PC-9 (cell line): ENCODE results near the gene FAIM2. TPM values are rescaled to one million over a fixed set of nuclear protein-coding genes. Genes with fewer than 3 reads are reported as not detected.

ENCODE experiments used
- BruUV-seq: library from RNA; stranded (reverse); fragments of 400-500 nt; replicated peaks from 2 replicates; lab custom pipeline; 2021; lab: Mats Ljungman, UMichigan
- CTCF ChIA-PET: fragments of 300-600 bp; sonication (Branson Sonifier 250); formaldehyde crosslinking; loops from one replicate; lab custom pipeline; 2022; ENCODE audit warnings: antibody characterized with exemption; lab: Charles Lee
- POLR2A ChIA-PET: fragments of 300-600 bp; sonication (Branson Sonifier 250); formaldehyde crosslinking; loops from one replicate; lab custom pipeline; 2022; ENCODE audit warnings: antibody characterized with exemption; ENCODE audit not compliant: unreplicated experiment; lab: Charles Lee
- DNase-seq, 2 experiments: peaks; one replicate each; pipeline versions ENCODE4 v3.0.0 to v3.0.0-alpha.2; 2015 to 2022; ENCODE audit warnings: mixed read lengths in 1 of 2
- H2AFZ ChIP-seq: fragments of 200-600 bp; sonication (generic); 2 replicates; pipeline ENCODE4 v1.8.1; 2017; ENCODE audit warnings: antibody characterized with exemption
- H3F3A ChIP-seq: fragments of 200-600 bp; sonication (generic); 2 replicates; pipeline ENCODE4 v1.8.1; 2017; ENCODE audit warnings: antibody characterized with exemption, mild to moderate bottlenecking, low read depth; ENCODE audit not compliant: insufficient read depth
- H3K27ac ChIP-seq: fragments of 200-600 bp; sonication (generic); 2 replicates; pipeline ENCODE4 v1.6.1; 2016; ENCODE audit warnings: mixed run types
- H3K27me3 ChIP-seq: fragments of 200-600 bp; sonication (generic); 2 replicates; pipeline ENCODE4 v1.6.1; 2016; ENCODE audit warnings: low read depth, mixed run types; ENCODE audit not compliant: insufficient read depth
- H3K36me3 ChIP-seq: fragments of 200-600 bp; sonication (generic); 2 replicates; pipeline ENCODE4 v1.6.1; 2016; ENCODE audit warnings: low read depth, mixed run types
- H3K4me1 ChIP-seq: fragments of 200-600 bp; sonication (generic); replicated peaks from 2 replicates; pipeline ENCODE4 v1.6.1; 2016; ENCODE audit warnings: mixed run types; ENCODE audit not compliant: insufficient read depth
- H3K4me2 ChIP-seq: fragments of 200-600 bp; sonication (generic); 2 replicates; pipeline ENCODE4 v1.6.1; 2017; ENCODE audit warnings: mixed run types
- H3K4me3 ChIP-seq: fragments of 200-600 bp; sonication (generic); 2 replicates; pipeline ENCODE4 v1.6.1; 2016; ENCODE audit warnings: mixed run types
- H3K79me2 ChIP-seq: fragments of 200-600 bp; sonication (generic); 2 replicates; pipeline ENCODE4 v1.6.1; 2017; ENCODE audit warnings: low read depth, mixed run types
- H3K9me2 ChIP-seq: fragments of 200-600 bp; sonication (generic); 2 replicates; pipeline ENCODE4 v1.8.1; 2017; ENCODE audit warnings: mild to moderate bottlenecking; ENCODE audit not compliant: insufficient read depth
- H3K9me3 ChIP-seq: fragments of 200-600 bp; sonication (generic); 2 replicates; pipeline ENCODE4 v1.8.1; 2016; ENCODE audit warnings: low read depth; ENCODE audit not compliant: insufficient read depth
- H4K20me1 ChIP-seq: fragments of 200-600 bp; sonication (generic); 2 replicates; pipeline ENCODE4 v1.8.1; 2017; ENCODE audit not compliant: insufficient read depth
- CTCF ChIP-seq: fragments of 200-600 bp; sonication (generic); conservative IDR thresholded peaks from 2 replicates; pipeline ENCODE4 v1.6.1; 2017; ENCODE audit warnings: mixed run types, antibody characterized with exemption, mild to moderate bottlenecking, moderate library complexity
- EZH2 ChIP-seq: fragments of 200-600 bp; sonication (generic); IDR thresholded peaks from 2 replicates; pipeline ENCODE4 v1.8.0; 2017; ENCODE audit warnings: antibody characterized with exemption, low read depth
- intact Hi-C: fragments of 100-400 bp; cut with micrococcal nuclease; formaldehyde crosslinking; loops from one replicate; pipeline ENCODE4 v1.10.0; 2022; ENCODE audit not compliant: unreplicated experiment
- total RNA-seq: library from RNA; stranded (reverse); gene quantifications from 2 replicates; pipeline ENCODE4 v1.2.3, GENCODE V29; 2021

FAIM2 gene
- total RNA-seq, 1 experiment from 2014 or later = not detected

- Histone ChIP-seq H3K9me2 (no peaks in the 10 kb centered on the region), H2AFZ (no peak overlapping the region), H3K4me3 (no peak overlapping the region), H3K9me3 (no peaks in the 10 kb centered on the region), H3K4me1 (peaks cover 7% of the 10 kb centered on the region), H3K79me2 (no peaks in the 10 kb centered on the region), H3K36me3 (no peaks in the 10 kb centered on the region), H3K4me2 (no peak overlapping the region), H3K27me3 (no peaks in the 10 kb centered on the region), H3K27ac (no peak overlapping the region), H4K20me1 (no peaks in the 10 kb centered on the region), H3F3A (peaks cover 6% of the 10 kb centered on the region; the same call in 1 of the 2 replicates)
- ChIA-PET POLR2A (interaction anchor here (0.6 kb wide), 1 partner anchor 114 kb away, joined by 3 read pairs; the partner anchor contains the start of gene RACGAP1), CTCF (no interaction called here)
- BruUV-seq = no TSS peak
- intact Hi-C loops = no loop called here
- DNase-seq = no peak
- no peak for TF ChIP-seq CTCF
- no peak for TF ChIP-seq EZH2
Measured at GRCh38 chr12:49910331-49911212, 6.9 kb upstream of the FAIM2 start.

DNA sequence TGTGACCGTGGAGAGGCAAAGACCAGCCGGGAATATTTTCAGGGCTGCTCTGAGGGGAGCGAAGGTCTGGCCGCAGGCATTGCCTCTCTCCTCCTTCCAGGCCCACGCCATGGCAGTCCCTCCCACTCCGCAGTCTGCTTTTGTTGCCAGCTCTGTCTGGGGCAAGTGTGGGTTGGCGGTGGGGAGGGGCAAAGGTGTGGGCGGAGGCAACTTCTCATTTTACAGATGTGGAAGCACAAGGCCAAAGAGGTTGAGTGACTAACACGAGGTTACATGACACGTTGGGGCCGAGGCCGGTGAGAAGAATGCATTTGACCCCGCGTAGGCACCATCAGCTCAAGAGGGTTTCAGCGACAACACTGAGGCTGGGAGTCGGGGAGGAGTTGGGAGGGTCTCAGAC, 6.1 kb upstream of the FAIM2 start:
- DNase-seq = peak in 1 of 2 experiments; percentile 87
- no peaks in the 10 kb centered on the region for H3K36me3 ChIP-seq
- H4K20me1 ChIP-seq = no peaks in the 10 kb centered on the region
- peaks cover 7% of the 10 kb centered on the region for H3K4me1 ChIP-seq
- intact Hi-C loops = loop anchor here (5.0 kb wide), 1 partner anchor 43 kb away; no protein-coding TSS in a partner anchor
- H2AFZ ChIP-seq = no peak overlapping the region
- POLR2A ChIA-PET = interaction anchor here (0.6 kb wide), 4 partner anchors 8 to 1156 kb away, joined by 3 to 6 read pairs (median 4); partner anchors contain the start of genes NCKAP5L and RACGAP1
- H3K9me2 ChIP-seq = no peaks in the 10 kb centered on the region
- H3K27ac ChIP-seq = no peak overlapping the region
- no peaks in the 10 kb centered on the region for H3K27me3 ChIP-seq
- no peaks in the 10 kb centered on the region for H3K9me3 ChIP-seq
- H3F3A ChIP-seq = peaks cover 6% of the 10 kb centered on the region; the same call in 1 of the 2 replicates
- H3K4me2 ChIP-seq = no peak overlapping the region
- BruUV-seq = no TSS peak
- H3K79me2 ChIP-seq = no peaks in the 10 kb centered on the region
- CTCF ChIA-PET = no interaction called here
- no peak for TF ChIP-seq EZH2
- no peak for TF ChIP-seq CTCF
- H3K4me3 ChIP-seq = no peak overlapping the region

DNA sequence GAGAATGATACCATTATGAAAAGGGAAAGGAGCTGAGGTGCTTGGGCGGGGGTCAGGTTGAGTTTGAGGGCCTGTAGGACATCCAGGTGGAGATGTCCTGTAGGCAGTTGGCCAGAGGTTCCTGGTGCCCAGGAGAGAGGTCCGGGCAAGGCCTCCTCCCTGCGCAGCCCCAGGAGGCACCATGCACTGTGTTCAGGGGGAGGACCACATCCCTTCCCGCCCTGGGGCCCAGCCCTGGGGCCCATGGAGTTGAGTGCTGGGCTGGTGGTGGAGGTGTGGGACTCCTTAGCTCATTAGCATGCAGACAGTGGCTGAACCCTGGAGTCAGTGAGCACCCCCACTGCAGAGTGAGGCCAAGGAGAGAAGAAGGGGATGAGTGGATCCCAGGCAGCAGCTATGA, 5.7 kb upstream of the FAIM2 start:
- Histone ChIP-seq H3K4me3 (no peak overlapping the region), H3F3A (peaks cover 4% of the 10 kb centered on the region; the same call in 1 of the 2 replicates), H3K79me2 (no peaks in the 10 kb centered on the region), H3K4me1 (peaks cover 5% of the 10 kb centered on the region), H3K27ac (no peak overlapping the region), H2AFZ (no peak overlapping the region), H3K36me3 (no peaks in the 10 kb centered on the region), H3K9me3 (no peaks in the 10 kb centered on the region), H3K27me3 (no peaks in the 10 kb centered on the region), H3K4me2 (no peak overlapping the region), H4K20me1 (no peaks in the 10 kb centered on the region), H3K9me2 (no peaks in the 10 kb centered on the region)
- no peak for TF ChIP-seq CTCF
- TF ChIP-seq EZH2 = no peak
- no peak for DNase-seq
- POLR2A ChIA-PET = interaction anchor here (0.6 kb wide), 3 partner anchors 8 to 1157 kb away, joined by 3 to 6 read pairs (median 5); partner anchors contain the start of gene NCKAP5L
- CTCF ChIA-PET = no interaction called here
- no TSS peak for BruUV-seq
- intact Hi-C loops = loop anchor here (5.0 kb wide), 1 partner anchor 42 kb away; no protein-coding TSS in a partner anchor
